G401.6 (cell line): ENCODE results near the gene MCAT.
A peak's percentile ranks its signal among the peaks of the same experiment; 100 is the strongest.
"Not testable (repeated sequence)": the region's sequence is repeated elsewhere in the genome, so short reads cannot be mapped to it uniquely, and the experiment has no call there.

ENCODE experiments used
- FAIRE-seq: peaks from 2 replicates; lab custom pipeline; 2012; peaks lifted over from hg19 to GRCh38; lab: Jason Lieb, UNC

The MCAT gene

GRCh38 chr22:43126501-43127165 is 16.6 kb downstream of the MCAT start:
- peak; percentile 69 for FAIRE-seq

GRCh38 chr22:43118953-43119458 is 24.2 kb downstream of the MCAT start:
- FAIRE-seq = no peak

DNA sequence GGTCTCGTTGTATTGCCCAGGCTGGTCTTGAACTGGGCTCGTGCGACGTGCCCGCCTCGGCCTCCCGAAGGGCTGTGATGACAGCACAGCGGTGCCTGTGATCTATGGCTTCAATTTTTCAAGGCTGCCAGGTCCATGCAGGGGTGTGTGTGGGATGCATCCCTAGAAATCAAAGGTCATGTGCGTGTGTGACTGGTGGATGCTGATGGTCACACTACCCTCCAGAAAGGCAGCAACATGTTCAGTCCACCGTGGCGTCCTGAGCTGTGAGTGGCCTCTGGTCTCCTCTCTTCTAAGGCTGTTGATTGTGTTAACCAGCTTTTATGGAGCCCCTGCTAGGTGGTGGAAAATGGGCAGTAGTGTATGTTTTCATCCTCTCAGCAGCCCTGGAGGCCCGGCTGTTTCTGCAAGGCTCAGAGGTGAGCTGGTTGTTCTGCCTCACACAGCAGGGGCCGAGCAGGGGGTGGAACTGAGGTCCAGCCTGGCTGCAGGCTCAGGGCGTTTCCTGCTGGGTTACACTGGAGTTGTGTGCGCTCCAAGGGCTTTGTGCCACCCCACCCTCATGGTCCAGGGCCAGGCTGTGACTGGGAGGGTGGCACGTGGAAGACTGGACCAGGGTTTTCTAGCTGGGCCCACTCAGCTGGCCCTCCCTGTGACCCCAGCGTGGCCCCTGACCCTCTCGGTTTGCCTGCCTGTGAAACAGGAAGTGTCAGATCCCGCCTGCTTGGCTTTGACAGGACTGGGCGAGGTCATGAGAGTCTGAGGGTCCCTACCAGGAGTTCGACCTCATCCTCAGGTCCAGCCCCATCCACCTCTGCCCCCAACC is 25.0 kb downstream of the MCAT start:
- FAIRE-seq = no peak

DNA sequence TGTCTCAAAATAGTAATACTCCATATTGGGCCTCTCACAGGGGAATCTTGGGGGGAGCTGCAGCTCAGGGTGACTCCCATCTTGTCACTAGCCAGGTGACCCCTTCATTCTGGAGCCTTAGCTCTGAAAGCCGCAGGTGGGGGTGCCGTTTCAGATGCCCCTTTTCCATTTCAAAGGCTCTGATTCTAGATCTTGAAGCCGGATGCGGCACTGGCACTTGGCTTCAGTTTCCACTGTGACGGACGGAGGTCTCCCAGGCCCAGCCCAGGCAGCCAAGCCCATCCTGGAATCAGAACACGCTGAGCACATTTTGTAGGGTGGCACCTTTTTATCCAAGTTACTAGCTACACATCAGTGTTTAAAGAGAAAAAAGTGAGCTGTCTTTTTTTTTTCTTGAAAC is 26.3 kb downstream of the MCAT start:
- no peak for FAIRE-seq

GRCh38 chr22:43114958-43115357 is 28.2 kb downstream of the MCAT start:
- no peak for FAIRE-seq

- no peak for FAIRE-seq
Measured at GRCh38 chr22:43113526-43114251, 29.5 kb downstream of the MCAT start.

DNA sequence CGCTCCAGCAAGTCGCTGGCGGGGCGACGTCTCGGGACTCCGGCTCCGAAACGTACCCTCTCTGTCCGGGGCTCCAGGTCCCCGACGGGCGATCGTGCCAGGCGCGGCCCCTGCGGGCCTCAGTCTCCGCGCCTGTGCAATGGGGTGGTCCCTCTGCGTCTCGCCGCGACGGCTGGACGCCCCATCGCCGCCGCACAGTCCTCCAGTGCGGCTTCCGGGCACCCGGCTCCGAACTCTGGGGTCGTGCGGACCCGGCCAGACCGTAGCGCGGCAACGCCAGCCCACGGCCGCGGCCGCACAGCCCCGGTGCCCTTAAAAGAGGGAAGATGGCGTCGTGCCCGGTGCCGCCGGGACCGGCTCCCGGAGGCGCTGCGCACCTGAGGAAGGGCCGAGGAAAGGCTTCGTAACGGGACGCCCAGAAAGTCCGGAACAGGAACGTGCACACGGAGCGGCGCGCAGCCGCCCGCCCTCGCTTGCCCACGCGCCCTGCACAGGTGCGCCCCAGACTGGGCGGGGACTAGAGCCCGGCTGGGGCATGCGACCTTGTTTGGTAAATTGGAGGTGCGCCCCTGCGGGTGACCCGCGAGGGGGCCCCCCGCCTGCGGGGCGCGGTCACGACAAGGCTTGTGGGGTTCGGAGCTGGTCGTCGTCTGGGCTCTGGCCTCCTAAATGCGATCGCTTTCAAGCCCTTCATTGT is 32.1 kb downstream of the MCAT start:
- no peak for FAIRE-seq

DNA sequence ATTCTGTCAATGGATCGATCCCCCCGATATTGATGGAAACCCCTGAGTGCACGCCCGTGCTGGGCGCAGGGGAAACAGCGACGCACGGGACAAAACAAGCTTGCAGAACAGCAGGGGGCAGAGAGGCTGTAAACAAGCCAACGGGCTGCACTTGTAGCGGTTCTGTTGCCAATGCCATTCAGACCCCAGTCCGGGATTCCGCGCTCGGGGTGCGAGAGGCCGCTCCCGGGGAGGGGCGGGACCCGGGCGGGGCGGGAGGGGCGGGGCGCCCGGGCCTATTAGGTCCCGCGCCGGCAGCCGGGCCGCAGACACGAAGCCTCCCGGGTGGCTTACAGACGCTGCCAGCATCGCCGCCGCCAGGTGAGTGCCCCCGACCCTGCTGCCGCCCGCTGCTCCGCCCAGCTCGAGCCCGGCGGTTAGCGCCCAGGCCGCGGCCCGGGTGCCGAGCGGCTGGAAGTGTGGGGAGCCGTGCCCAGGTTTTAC is 32.7 kb downstream of the MCAT start, which contains the start of gene BIK:
Gene BIK (plus strand): TSS at position 307 of the 483 bp plus-strand sequence. CDS start 13,273 bp downstream, outside the sequence.
- FAIRE-seq = no peak

- no peak for FAIRE-seq
Measured at GRCh38 chr22:43109921-43110443, 33.2 kb downstream of the MCAT start.

DNA sequence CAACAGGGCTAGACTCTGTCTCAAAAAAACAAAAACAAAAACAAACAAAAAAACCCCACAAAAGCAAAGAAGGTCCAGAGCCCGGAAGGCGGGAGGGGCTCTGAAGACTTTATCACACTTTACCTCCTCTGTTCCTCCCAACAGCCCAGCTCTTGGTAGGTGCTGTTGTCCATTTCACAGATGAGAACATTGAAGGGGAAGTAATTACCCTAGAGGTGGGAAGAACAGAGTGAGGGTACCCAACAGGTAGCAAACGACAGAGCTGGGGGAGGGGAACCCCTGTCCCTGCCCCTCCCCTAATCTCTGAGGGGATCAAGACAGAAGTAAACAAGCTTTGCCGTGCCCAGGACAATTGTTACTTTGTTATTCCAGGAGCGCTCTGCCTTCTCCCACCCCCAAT is 33.7 kb downstream of the MCAT start:
- FAIRE-seq = no peak

- FAIRE-seq = no peak
Measured at GRCh38 chr22:43106302-43106701, 36.9 kb downstream of the MCAT start.

DNA sequence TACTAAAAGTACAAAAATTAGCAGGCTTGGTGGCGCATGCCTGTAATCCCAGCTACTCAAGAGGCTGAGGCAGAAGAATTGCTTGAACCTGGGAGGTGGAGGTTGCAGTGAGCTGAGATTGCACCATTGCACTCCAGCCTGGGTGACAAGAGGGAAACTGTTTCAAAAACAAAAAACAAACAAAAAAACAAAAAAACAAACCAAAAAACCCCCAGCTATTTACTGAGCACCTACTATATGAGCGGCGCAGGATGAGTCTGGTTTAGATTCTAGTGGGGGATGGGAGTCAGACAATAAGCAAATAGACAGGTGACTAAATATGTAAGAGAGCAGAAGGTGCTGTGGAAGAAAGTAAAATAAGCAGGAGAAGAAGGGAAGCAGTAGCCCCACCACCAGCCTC is 38.2 kb downstream of the MCAT start:
- not testable (repeated sequence) for FAIRE-seq

DNA sequence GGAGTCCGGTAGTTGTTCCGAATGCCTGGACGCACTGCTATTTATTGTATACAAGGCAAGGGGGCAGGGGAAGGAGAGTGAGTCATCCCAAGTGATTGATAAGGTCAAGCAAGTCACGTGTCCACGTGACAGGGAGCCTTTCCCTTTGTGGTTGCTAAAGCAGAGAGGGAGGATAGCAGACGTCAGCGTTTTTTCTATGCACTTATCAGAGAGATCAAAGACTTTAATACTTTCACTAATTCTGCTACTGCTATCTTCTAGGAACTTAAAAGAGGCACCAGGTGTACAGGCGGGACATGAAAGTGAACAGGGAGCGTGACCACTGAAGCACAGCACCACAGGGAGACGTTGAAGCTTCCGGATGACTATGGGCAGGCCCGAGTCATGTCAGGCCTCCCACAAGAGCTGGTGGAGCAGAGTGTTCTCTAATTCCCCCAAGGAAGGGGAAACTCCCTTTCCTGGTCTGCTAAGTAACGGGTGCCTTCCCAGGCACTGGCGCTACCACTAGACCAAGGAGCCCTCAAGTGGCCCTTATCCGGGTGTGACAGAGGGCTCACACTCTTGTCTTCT is 39.1 kb downstream of the MCAT start:
- FAIRE-seq = not testable (repeated sequence)

DNA sequence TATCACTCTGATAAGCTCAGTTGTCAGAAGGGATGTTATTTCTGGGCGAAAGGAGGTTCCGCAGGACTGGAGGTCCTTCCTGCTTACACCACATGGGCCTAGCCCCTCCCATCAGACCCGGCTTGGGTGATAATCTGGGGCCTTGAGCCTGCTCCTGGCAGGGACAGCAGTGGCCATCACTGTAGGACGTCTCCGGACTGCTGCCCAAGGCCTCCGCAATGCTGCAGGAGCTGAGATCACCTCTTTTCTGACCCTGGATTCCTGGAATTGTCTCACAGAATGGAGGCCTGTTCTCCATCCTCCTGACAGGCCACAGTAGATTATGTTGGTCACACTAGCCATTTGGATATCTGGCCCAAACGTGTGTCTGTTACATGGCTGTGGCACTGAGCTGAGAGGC is 41.9 kb downstream of the MCAT start:
- no peak for FAIRE-seq

DNA sequence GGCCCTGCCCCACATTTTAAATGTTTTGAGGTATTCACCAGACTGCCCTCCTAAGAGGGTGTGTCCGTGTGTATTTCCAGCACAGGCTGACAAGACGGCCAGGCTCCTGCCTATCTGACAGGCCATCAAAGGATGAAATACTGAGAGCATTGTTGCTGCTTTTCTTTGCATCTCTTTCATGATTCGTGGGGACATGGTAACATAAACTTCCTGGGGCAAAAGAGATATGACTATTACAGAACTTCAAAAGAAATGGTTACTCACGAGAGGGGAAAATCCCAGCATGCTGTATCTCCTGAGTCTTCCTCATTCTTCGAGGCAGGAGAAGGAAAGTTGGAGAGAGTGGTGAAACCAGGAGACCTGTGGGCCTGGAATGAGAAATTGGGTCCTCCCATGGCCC is 43.0 kb downstream of the MCAT start:
- FAIRE-seq = no peak

GRCh38 chr22:43099095-43099494 is 44.1 kb downstream of the MCAT start:
- no peak for FAIRE-seq

DNA sequence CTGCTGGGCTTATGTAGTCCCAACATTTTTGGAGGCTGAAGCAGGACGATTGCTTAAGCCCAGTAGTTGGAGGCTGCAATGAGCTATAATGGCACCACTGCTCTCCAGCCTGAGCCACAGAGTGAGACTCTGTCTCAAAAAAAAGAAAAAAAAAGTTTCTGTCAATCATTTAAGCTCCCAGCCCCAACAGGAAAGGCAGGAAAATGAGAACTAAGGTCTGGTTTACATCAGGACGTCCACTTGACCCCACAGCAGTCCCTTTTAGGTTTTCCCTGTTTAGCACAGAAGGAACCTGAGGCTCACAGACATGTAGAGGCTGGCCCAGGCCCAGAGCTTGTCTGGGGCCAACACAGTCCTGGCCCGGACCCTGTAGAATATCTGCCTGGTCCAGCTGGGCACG is 44.8 kb downstream of the MCAT start:
- FAIRE-seq = no peak

- FAIRE-seq = no peak
Measured at GRCh38 chr22:43096420-43096819, 46.8 kb downstream of the MCAT start.

DNA sequence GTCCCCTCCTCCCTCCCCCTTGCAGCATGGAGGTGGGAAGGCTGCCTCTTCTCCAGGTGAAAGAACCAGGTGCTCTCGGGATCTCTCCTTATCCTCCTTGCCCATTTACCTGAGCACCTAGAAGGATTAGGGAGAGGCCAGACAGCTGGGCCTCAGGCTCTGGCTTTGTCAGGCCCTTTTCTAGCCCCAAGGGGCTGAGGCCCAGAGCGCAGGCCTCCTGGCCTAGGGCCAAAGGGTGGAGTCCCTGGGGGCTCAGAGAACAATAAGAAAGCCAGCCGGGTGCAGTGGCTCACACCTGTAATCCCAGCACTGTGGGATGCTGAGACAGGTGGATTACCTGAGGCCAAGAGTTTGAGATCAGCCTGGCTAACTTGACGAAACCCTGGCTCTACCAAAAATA is 48.6 kb downstream of the MCAT start:
- FAIRE-seq = no peak

- no peak for FAIRE-seq
Measured at GRCh38 chr22:43094085-43094484, 49.1 kb downstream of the MCAT start.

DNA sequence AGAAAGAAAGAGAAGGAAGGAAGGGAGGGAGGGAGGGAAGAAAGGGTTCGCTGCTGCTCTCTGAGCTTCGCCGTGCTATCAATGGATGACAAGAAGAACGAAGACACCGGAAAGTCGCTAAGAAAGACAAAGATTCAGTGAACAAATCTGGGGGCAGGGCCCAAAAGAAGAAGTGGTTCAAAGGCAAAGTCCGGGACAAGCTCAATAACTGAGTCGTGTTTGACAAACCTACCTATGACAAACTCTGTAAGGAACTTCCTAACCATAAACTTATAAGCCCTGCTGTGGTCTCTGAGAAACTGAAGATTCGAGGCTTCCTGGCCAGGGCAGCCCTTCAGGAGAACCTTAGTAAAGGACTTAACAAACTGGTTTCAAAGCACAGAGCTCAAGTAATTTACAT is 51.1 kb downstream of the MCAT start:
- FAIRE-seq = no peak
